Measurements from ENCODE around the gene CDK11A.
A peak's percentile ranks its signal among the peaks of the same experiment; 100 is the strongest.
"Not testable (repeated sequence)": the region's sequence is repeated elsewhere in the genome, so short reads cannot be mapped to it uniquely, and the experiment has no call there.

CDK11A gene

GRCh38 chr1:1662392-1662791 is 61.8 kb downstream of the CDK11A start:
- FAIRE-seq = not testable (repeated sequence)

- peak; percentile 48 for FAIRE-seq
These were observed 65.3 kb downstream of the CDK11A start, which contains the start of gene CDK11B for GRCh38 chr1:1658583-1659549. Gene CDK11B, minus strand, starts transcription at chr1:1659004. Its CDS starts 1,519 bp downstream, at chr1:1657485.
